K562 (cell line): ENCODE data around the gene FN3K. TPM values are rescaled to one million over a fixed set of nuclear protein-coding genes. Genes with fewer than 3 reads are reported as not detected.

Experiments
- ATAC-seq: fragments of 200-7000 bp; cut with Tn5 transposase; 3 replicates; pipeline ENCODE4 v1.9.1; 2020; ENCODE audit warnings: moderate library complexity
- BruUV-seq: library from RNA; stranded (reverse); fragments of 400-500 nt; replicated peaks from 2 replicates; lab custom pipeline; 2021; lab: Mats Ljungman, UMichigan
- CTCF ChIA-PET: fragments of 300-600 bp; formaldehyde crosslinking; extraction: SDS; loops from one replicate; lab custom pipeline; 2021; ENCODE audit warnings: low intra/inter-chr PET ratio; lab: Yijun Ruan, JAX
- POLR2A ChIA-PET: fragments of 300-600, 350-650 bp; sonication (Branson Sonifier 250); formaldehyde crosslinking; extraction: SDS; loops from one replicate; lab custom pipeline; 2021; ENCODE audit warnings: antibody characterized with exemption, inconsistent platforms; lab: Yijun Ruan, JAX
- DNase-seq, 4 experiments: peaks; one replicate each; pipeline versions ENCODE4 v3.0.0 to v3.0.0-alpha.2; 2011 to 2018; ENCODE audit warnings: low spot score in 3 of 4, mixed read lengths in 3 of 4; ENCODE audit errors: extremely low read depth in 1 of 4
- FAIRE-seq: peaks from 2 replicates; lab custom pipeline; 2011; peaks lifted over from hg19 to GRCh38; lab: Jason Lieb, UNC
- H2AFZ ChIP-seq: 2 replicates; pipeline ENCODE4 v1.6.0; 2011; ENCODE audit warnings: low read depth, low read length, control low read depth, inconsistent platforms
- H3K27ac ChIP-seq: fragments of 200-600 bp; 3 replicates; pipeline ENCODE4 v1.8.0; 2011; ENCODE audit warnings: low read depth, mild to moderate bottlenecking, control low read depth, inconsistent platforms, low read length, moderate library complexity, mixed read lengths; ENCODE audit errors: extremely low read depth
- H3K27me3 ChIP-seq, 2 experiments: fragments of 300-600 bp in 1 of 2; 2 replicates in 1 of 2; 3 replicates in 1 of 2; pipeline versions ENCODE4 v1.6.0 to v1.8.0; 2011; ENCODE audit warnings: inconsistent platforms in 2 of 2, low read length in 2 of 2, mild to moderate bottlenecking in 1 of 2, mixed read lengths in 1 of 2, moderate library complexity in 1 of 2; ENCODE audit not compliant: control insufficient read depth in 2 of 2, insufficient read depth in 2 of 2
- H3K36me3 ChIP-seq: fragments of 300-600 bp; 3 replicates; pipeline ENCODE4 v1.8.0; 2011; ENCODE audit warnings: mild to moderate bottlenecking, low read length, inconsistent platforms; ENCODE audit not compliant: control insufficient read depth, insufficient read depth
- H3K4me1 ChIP-seq, 2 experiments: fragments of 200-600 bp in 1 of 2; replicated peaks in 1 of 2; 2 replicates in 1 of 2; 3 replicates in 1 of 2; pipeline versions ENCODE4 v1.5.1 to v1.8.0; 2011; ENCODE audit warnings: inconsistent platforms in 2 of 2, low read length in 2 of 2, mild to moderate bottlenecking in 1 of 2, mixed read lengths in 1 of 2, moderate library complexity in 1 of 2; ENCODE audit not compliant: control insufficient read depth in 2 of 2, insufficient read depth in 2 of 2
- H3K4me2 ChIP-seq: 2 replicates; pipeline ENCODE4 v1.6.1; 2011; ENCODE audit warnings: low read length, control low read depth, inconsistent platforms, mixed read lengths; ENCODE audit not compliant: insufficient read depth
- H3K4me3 ChIP-seq: fragments of 200-600 bp; sonication (generic), shearing (Covaris generic); 2 replicates; pipeline ENCODE4 v1.5.1; 2016; ENCODE audit warnings: control low read depth, inconsistent platforms
- H3K79me2 ChIP-seq: fragments of 200-600 bp; 3 replicates; pipeline ENCODE4 v1.8.0; 2011; ENCODE audit warnings: low read length, inconsistent platforms; ENCODE audit not compliant: control insufficient read depth, insufficient read depth
- H3K9ac ChIP-seq, 2 experiments: 2 replicates each; pipeline versions ENCODE4 v1.6.0 to v1.6.1; 2011; ENCODE audit warnings: low read depth in 2 of 2, low read length in 2 of 2, control low read depth in 1 of 2, inconsistent platforms in 1 of 2, mild to moderate bottlenecking in 1 of 2, mixed read lengths in 1 of 2; ENCODE audit not compliant: insufficient read depth in 1 of 2
- H3K9me1 ChIP-seq: one replicate; pipeline ENCODE4 v1.6.0; 2011; ENCODE audit warnings: inconsistent platforms, mild to moderate bottlenecking, low read length, moderate library complexity; ENCODE audit not compliant: control insufficient read depth, insufficient read depth
- H3K9me3 ChIP-seq: replicated peaks from 2 replicates; pipeline ENCODE4 v1.5.1; 2011; ENCODE audit warnings: low read depth, low read length, inconsistent platforms; ENCODE audit not compliant: control insufficient read depth, insufficient read depth
- H4K20me1 ChIP-seq: replicated peaks from 2 replicates; pipeline ENCODE4 v1.6.1; 2011; ENCODE audit warnings: low read length, inconsistent platforms, mixed read lengths; ENCODE audit not compliant: control insufficient read depth, insufficient read depth
- ARNT ChIP-seq, 2 experiments: fragments of 450-650 bp; IDR thresholded peaks; 2 replicates each; pipeline ENCODE4 v1.6.1; 2016; ENCODE audit warnings: mild to moderate bottlenecking in 1 of 2
- FOXA3 ChIP-seq, 2 experiments: fragments of 450-650 bp in 1 of 2; sonication (generic) in 1 of 2; formaldehyde crosslinking; IDR thresholded peaks in 1 of 2; conservative IDR thresholded peaks in 1 of 2; 2 replicates each; pipeline versions ENCODE4 v1.4.0 to v1.8.0; 2020 to 2022; ENCODE audit warnings: mild to moderate bottlenecking in 2 of 2, missing genetic modification reagents in 1 of 2
- IRF2 ChIP-seq: sonication (generic); formaldehyde crosslinking; IDR thresholded peaks from 2 replicates; pipeline ENCODE4 v1.8.1; 2022; ENCODE audit warnings: mild to moderate bottlenecking, missing genetic modification reagents
- MTA1 ChIP-seq: fragments of 450-650 bp; IDR thresholded peaks from 2 replicates; pipeline ENCODE4 v1.6.1; 2017; ENCODE audit warnings: borderline replicate concordance
- PCBP2 ChIP-seq: fragments of 200-400 bp; formaldehyde crosslinking; IDR thresholded peaks from 2 replicates; pipeline ENCODE4 v1.6.1; 2018; ENCODE audit warnings: low read length, low read depth, mild to moderate bottlenecking, moderate library complexity; ENCODE audit not compliant: poor library complexity, severe bottlenecking
- PHB2 ChIP-seq: fragments of 450-650 bp; IDR thresholded peaks from 2 replicates; pipeline ENCODE4 v1.6.1; 2017; ENCODE audit warnings: low read depth
- TEAD2 ChIP-seq: fragments of 450-650 bp; IDR thresholded peaks from 2 replicates; pipeline ENCODE4 v1.6.1; 2016; ENCODE audit warnings: missing genetic modification characterization, control low read depth, missing compliant biosample characterization
- ZMIZ1 ChIP-seq, 2 experiments: fragments of 150-350 bp in 1 of 2; IDR thresholded peaks; 2 replicates each; pipeline ENCODE4 v1.6.1; 2012 to 2016; ENCODE audit warnings: low read depth in 2 of 2, low read length in 2 of 2, mild to moderate bottlenecking in 1 of 2, moderate library complexity in 1 of 2
- ZNF280A ChIP-seq: fragments of 450-650 bp; IDR thresholded peaks from 2 replicates; pipeline ENCODE4 v1.6.1; 2018; ENCODE audit warnings: mild to moderate bottlenecking, low read depth; ENCODE audit not compliant: partially characterized antibody
- WGBS: fragments of 100-300 bp; shearing (Covaris generic); methylation state at CpG from one replicate; pipeline ENCODE4 v1.1.6; 2016; ENCODE audit warnings: low coverage, mixed read lengths; ENCODE audit not compliant: insufficient coverage; ENCODE audit errors: missing lambda C conversion rate; 5-methylcytosine and 5-hydroxymethylcytosine counted together
- in situ Hi-C: fragments of 300-500 bp; cut with MboI; formaldehyde crosslinking; loops from 4 replicates; pipeline ENCODE4 v1.15.0; 2018; ENCODE audit warnings: inconsistent platforms, mixed read lengths
- intact Hi-C: fragments of 100-400 bp; cut with micrococcal nuclease; formaldehyde crosslinking; loops from 2 replicates; pipeline ENCODE4 v1.14.2; 2022
- polyA plus RNA-seq, 8 experiments: library from polyadenylated mRNA; depleted of rRNA in 4 of 8; stranded (reverse) in 5 of 8; unstranded in 3 of 8; fragments of >200 nt; fragmentation: Nextera tagmentation in 2 of 8; fragmentation: Illumina TruSeq in 1 of 8; extraction: Ambion mirVana in 2 of 8; extraction: Trizol in 1 of 8; gene quantifications; 2 replicates each; pipeline versions ENCODE4 v1.2.1 to v1.2.3, GENCODE V29; 2011 to 2014; ENCODE audit warnings: inconsistent platforms in 1 of 8, missing spikeins in 1 of 8
- total RNA-seq, 7 experiments: library from RNA; depleted of rRNA in 6 of 7; stranded (reverse); fragments of >200 nt in 6 of 7; fragmentation: Illumina TruSeq in 2 of 7; extraction: Trizol in 2 of 7; gene quantifications; 2 replicates each; pipeline versions ENCODE4 v1.2.1 to v1.2.3, GENCODE V29; 2011 to 2021; ENCODE audit warnings: low replicate concordance in 1 of 7

Gene FN3K
- total and polyA plus RNA-seq, 9 of the 15 experiments (the other 6 are each of a cell fraction or from before 2014, with no cell fraction given): 0.08 to 22.7 (median 3.8) TPM

GRCh38 chr17:82756166-82756565, 20.8 kb downstream of the FN3K start:
- ChIA-PET CTCF (no interaction called here), POLR2A (interaction anchor here (0.8 to 1.0 kb wide), 2 partner anchors 130 to 390 kb away, joined by 3 to 4 read pairs; no protein-coding TSS in a partner anchor)
- Histone ChIP-seq H2AFZ (no peak overlapping the region), H3K79me2 (peaks cover 47% of the 10 kb centered on the region), H3K9me3 (no peaks in the 10 kb centered on the region), H3K27me3 (no peaks in the 10 kb centered on the region), H3K4me2 (no peak overlapping the region), H3K9ac (no peak overlapping the region), H3K36me3 (peaks cover 43% of the 10 kb centered on the region; the same call in 2 of the 3 replicates), H3K4me1 (peaks cover 24 to 31% of the 10 kb centered on the region in 2 experiments), H3K9me1 (peaks cover 2% of the 10 kb centered on the region), H4K20me1 (no peaks in the 10 kb centered on the region), H3K27ac (no peak overlapping the region), H3K4me3 (no peak overlapping the region)
- WGBS: 87% methylated on average over 7 of the region's 7 CpGs
- FAIRE-seq (no peak), DNase-seq (no peak), ATAC-seq (no peak)
- intact Hi-C loops: no loop called here
- in situ Hi-C loops: no loop called here
- TF ChIP-seq ZMIZ1 (IDR thresholded peaks at IDR 0.05; ENCODE audit: low read depth in 2 of 2, low read length in 2 of 2) (no peak), PCBP2 (no peak), MTA1 (no peak), FOXA3 (CRISPR knock-in tag; conservative IDR thresholded peaks at IDR 0.05 in 1 of 2, IDR thresholded peaks at IDR 0.05 in 1 of 2) (no peak), PHB2 (no peak), TEAD2 (tag) (no peak), ZNF280A (no peak), IRF2 (CRISPR knock-in tag) (no peak), ARNT (IDR thresholded peaks at IDR 0.05) (no peak)
- BruUV-seq: no TSS peak
